NCI-H226 (cell line): ENCODE data around the gene FBXO22.
A peak's percentile ranks its signal among the peaks of the same experiment; 100 is the strongest.
"Not testable (repeated sequence)": the region's sequence is repeated elsewhere in the genome, so short reads cannot be mapped to it uniquely, and the experiment has no call there.

Source experiments
- DNase-seq: peaks from one replicate; pipeline ENCODE4 v3.0.0-alpha.2; 2015

The FBXO22 gene

DNA sequence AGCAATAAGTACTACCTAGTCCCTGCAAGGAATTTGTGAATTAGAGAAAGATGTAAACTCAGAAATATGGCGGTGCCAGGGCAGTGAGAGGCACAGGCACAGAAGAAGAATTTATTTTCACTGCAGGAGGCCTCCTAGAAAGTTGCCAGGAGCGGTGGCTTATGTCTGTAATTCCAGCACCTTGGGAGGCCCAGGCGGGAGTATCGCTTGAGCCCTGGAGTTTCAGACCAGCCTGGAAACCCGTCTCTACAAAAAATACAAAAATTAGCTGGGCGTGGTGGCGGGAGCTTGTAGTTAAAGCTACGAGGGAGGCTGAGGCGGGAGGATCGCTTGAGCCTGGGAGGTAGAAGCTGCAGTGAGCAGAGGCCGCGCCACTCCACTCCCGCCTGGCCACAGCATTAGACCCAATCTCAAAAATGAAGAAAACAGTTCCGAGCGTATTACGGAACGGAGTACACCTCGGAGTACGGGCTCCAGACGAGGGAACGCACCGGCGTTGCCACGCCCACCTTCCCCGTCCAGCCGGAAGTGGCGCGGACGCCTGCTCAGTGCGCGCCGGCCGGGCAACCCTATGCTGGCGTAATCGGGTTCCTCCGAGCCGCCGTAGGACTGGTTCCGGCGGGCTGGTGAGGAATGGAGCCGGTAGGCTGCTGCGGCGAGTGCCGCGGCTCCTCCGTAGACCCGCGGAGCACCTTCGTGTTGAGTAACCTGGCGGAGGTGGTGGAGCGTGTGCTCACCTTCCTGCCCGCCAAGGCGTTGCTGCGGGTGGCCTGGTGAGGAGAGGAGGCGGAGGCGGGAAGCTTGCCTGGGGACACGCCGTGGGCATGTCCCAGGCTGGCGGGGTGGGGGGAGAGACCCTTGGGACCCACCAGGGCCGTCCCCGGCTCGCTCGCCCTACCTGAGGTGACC is at the start of gene FBXO22:
Gene FBXO22, plus strand, starts transcription at position 548 of the 909 bp plus-strand sequence. Its CDS starts 86 bp downstream, at position 634.
- DNase-seq = peak; percentile 97

DNA sequence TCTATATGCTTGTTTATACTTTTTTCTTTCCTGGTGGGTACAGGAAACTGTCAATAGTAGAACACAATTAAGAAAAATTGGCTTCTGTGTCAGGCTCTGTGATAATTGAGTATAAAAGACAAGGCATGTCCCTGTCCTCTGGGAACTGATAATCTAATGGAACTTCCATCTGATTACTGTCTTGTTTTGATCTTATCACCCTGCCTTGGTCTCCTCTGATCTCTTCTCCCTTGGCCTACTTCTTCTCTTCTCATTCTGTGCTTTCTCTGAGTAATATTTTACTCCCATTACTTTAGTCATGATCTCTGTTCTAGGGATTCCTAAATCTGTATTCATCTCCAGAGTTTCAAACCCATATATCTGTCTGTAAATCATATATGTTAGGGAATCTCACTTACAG is 45.8 kb upstream of the FBXO22 start:
- DNase-seq = no peak

DNA sequence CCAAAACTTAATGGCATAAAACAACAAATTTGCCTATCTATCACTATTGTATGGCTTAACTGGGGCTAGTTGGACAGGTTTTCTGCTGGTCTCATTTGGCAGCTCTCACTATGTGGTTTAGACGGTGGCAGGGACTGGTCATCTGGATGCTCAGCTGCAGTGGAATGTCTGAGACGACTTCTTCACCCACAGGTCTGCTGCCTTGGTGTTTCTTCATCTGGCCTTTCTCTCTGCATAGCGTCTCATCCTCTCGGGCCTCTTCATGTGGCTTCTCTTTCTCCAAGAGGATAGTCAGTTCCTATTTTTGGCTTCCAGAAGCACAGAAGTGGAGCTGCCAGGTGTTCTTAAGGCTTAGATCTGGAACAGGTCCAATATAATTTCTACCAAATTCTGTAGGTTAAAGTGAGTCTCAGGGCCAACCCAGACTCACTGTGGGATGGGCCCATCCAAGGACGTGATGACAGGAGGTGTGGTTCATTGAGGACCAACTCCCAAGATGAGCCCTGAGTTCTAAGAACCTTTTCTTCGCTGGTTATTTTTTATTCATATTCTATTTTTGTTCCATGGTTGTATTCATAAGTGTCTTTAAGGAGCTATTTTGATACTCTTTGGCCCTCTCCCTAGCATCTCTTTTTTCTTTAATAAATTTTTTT is 41.8 kb upstream of the FBXO22 start:
- DNase-seq = no peak

GRCh38 chr15:75862796-75863195 is 40.9 kb upstream of the FBXO22 start:
- no peak for DNase-seq

GRCh38 chr15:75864213-75865059 is 39.2 kb upstream of the FBXO22 start:
- DNase-seq = no peak

- DNase-seq = not testable (repeated sequence)
These were observed 37.6 kb upstream of the FBXO22 start for GRCh38 chr15:75866045-75866444.

- DNase-seq = no peak
These were observed 36.8 kb upstream of the FBXO22 start for GRCh38 chr15:75866916-75867315.

DNA sequence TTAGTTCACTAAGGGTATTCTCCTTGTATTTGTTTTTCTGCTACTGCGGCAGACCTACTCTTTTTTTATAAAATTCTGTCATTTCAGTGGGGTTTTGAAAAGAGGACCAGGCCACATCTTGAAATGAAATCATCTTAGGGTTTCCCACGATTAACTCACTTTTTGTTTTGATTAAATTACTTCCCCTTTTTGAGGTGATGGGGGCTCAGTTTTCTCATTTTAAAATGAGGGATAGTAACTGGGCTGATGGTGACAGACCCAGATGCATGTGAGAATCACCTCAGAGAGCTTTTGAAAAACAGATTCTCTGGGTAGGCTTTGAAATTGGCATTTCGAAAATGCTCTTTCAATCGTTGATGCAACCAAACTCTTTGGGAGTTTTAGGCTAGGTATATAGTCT is 36.2 kb upstream of the FBXO22 start:
- DNase-seq = no peak

- no peak for DNase-seq
These were observed 35.7 kb upstream of the FBXO22 start for GRCh38 chr15:75868019-75868418.

GRCh38 chr15:75869446-75869845 is 34.2 kb upstream of the FBXO22 start:
- DNase-seq = no peak

GRCh38 chr15:75871589-75871988 is 32.1 kb upstream of the FBXO22 start:
- not testable (repeated sequence) for DNase-seq

- DNase-seq = no peak
These were observed 31.2 kb upstream of the FBXO22 start for GRCh38 chr15:75872403-75872990.

GRCh38 chr15:75884041-75884440 is 19.6 kb upstream of the FBXO22 start:
- no peak for DNase-seq

DNA sequence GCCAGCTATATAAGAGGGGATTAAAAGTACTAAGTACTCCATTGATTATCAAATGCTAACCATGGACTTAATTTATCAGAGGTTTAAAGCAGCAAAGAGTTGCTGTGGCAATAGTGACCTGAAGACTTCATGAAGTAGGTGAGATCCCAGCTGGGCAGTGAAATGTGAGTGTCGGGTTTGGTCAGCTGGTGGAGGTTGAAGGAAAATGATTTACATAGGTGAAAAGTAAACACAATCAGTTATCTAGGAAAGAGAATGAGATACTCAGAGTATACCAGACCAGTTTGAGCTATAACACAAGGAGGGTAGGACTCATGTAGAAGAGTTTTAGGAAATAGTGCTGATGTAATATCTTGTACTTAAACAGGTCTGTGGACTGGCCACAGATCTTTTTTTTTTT is 16.5 kb upstream of the FBXO22 start:
- DNase-seq = no peak

GRCh38 chr15:75891895-75892294 is 11.8 kb upstream of the FBXO22 start:
- DNase-seq = peak; percentile 81

DNA sequence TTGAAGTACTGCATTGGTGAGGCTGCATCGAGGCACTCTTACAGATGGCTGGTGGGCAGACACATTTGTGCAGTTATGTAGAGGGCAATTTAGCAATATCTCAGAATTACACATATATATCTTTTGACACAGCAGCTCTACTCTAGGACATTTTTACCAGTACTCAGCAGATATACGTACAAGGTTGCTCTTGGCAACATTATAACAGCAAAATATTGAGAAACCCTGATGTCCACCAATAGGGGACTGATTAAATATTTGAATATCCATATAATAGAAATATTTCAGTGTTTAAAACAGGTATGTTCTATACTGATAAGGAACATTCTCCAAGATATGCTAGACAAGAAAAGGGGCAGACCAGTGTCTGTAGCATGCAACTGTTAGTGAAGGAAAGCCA is 7.9 kb upstream of the FBXO22 start:
- DNase-seq = no peak

GRCh38 chr15:75900577-75900976 is 3.1 kb upstream of the FBXO22 start:
- no peak for DNase-seq

DNA sequence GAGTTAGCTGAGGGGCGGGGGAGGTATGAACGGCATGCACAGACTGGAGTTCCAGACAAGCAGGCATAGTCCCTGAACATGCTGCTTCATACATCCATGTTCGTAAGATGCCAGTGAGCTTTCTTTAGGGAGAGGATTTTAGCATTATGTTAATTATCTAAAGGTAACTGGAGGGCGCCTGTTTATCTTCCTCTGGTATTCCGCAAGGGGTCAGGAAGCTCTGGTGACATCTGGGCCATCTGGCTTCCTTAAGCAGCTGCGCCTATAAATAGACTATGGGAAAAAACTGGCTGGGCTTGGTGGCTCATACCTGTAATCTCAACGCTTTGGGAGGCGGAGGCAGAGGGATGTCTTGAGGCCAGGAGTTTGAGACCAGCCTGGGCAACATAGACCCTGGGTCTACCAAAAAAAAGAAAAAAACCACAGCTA is 1.5 kb upstream of the FBXO22 start:
- DNase-seq = no peak

- DNase-seq = no peak
These were observed 1.6 kb downstream of the FBXO22 start for GRCh38 chr15:75905231-75905630.

DNA sequence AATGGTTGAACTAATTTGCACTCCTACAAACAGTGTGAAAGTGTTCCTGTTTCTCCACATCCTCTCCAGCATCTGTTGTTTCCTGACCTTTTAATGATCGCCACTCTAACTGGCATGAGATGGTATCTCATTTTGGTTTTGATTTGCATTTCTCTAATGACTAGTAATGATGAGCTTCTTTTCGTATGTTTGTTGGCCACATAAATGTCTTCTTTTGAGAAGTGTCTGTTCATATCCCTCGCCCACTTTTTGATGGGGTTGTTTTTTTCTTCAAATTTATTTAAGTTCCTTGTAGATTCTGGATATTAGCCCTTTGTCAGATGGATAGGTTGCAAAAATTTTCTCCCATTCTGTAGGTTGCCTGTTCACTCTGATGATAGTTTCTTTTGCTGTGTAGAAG is 6.7 kb downstream of the FBXO22 start:
- DNase-seq = not testable (repeated sequence)

DNA sequence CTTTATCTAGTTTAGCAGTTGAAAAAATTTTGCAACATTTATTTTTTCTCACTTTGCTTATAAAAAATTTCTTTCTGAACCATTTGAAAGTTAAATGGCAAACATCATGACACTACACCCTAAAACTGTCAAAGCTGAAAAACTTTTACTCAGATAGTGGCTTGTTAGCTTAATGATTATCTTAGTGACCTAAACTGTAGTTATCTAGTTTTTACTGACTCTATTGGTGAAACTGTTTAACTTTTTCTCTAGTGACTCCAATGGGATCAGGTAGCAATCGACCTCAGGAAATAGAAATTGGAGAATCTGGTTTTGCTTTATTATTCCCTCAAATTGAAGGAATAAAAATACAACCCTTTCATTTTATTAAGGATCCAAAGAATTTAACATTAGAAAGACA is 13.3 kb downstream of the FBXO22 start:
- DNase-seq = no peak

DNA sequence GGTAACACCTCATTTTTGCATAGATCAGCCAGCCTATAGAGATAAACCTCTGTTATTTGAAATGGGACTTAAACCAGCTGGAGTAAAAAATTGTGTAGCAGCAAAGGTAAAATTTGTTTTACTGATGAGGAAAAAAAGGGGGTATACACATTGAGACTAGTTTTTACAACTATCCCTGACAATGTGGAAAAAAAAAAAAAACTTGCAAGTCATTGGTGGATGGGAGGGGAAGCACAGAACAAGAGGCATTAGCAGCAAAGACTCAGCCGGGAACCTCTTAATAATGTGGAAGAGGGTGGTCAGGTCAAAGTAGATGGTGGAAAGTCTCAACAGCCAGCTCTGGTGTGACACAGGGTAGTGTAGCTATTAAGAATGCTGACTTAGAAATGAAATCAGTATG is 14.5 kb downstream of the FBXO22 start:
- no peak for DNase-seq

GRCh38 chr15:75920079-75920478 is 16.4 kb downstream of the FBXO22 start:
- no peak for DNase-seq
